Upper lobe of left lung (tissue), 4 donors: Measurements from ENCODE around the gene PDE9A.

Experiments
- CTCF ChIP-seq, 6 experiments: fragments of 450-650 bp in 4 of 6; fragments of 200-600 bp in 2 of 6; sonication (generic) in 2 of 6; IDR thresholded peaks; one replicate each; pipeline ENCODE4 v1.5.1; 2016 to 2019; ENCODE audit warnings: antibody characterized with exemption in 6 of 6
- POLR2A ChIP-seq, 4 donors: fragments of 450-650 bp; IDR thresholded peaks; one replicate each; pipeline ENCODE4 v1.5.1; 2016 to 2017; ENCODE audit warnings: antibody characterized with exemption in 4 of 4, mild to moderate bottlenecking in 2 of 4

GRCh38 chr21:42784896-42785451 lies 131.6 kb downstream of the PDE9A start:
- TF ChIP-seq POLR2A (IDR thresholded peaks at IDR 0.05), result no peak
- no peak for TF ChIP-seq CTCF (IDR thresholded peaks at IDR 0.05)
